ENCODE measurements around the gene PPP3R1.
A peak's percentile ranks its signal among the peaks of the same experiment; 100 is the strongest.

The PPP3R1 gene, protein sequence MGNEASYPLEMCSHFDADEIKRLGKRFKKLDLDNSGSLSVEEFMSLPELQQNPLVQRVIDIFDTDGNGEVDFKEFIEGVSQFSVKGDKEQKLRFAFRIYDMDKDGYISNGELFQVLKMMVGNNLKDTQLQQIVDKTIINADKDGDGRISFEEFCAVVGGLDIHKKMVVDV

DNA sequence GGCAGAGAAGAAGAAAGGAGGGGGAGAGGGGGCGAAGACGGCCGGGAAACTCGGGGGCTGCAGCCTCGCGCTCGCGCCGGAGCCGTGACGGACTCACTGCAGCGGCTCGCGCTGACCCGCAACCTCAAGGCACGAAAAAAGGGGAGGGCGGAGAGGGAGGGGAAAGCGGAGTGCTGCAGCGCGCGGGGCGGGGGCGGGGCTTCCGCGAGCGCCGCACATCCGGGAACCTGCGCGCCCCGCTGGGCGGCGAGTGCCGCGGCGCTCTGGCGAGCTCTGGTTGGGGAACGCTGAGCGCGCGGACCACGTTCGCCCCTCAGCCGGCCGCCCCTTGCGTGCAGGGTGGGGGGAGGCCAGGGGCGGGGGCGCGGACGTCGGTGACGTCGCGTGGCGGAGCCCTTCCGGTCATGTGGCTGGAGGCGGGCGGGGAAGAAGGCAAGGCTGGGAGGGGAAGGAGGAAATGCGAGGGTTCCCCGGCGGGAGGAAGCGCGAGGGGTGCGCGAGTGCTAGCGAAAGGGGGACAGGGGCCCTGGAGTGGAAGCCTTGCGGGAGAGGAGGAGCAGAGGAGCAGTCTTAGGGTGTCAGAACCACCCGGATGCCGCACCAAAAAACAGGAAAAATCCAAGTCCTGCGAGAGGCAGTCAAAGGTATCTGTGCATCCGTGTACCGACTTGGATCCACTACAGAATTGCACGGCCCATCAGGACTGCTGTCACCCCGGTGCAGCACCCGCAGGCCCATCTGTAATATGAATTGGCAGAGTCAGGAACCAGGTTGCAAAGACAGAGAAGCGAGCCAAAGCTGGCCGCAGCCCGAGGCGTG lies at the start of gene PPP3R1:
Gene PPP3R1, minus strand, starts transcription at position 133 of the 819 bp plus-strand sequence. CDS start 405 bp downstream, outside the sequence.
- Histone ChIP-seq H3K4me3 (ENCODE audit: low read depth, low read length) (peak within 1 kb of the TSS; percentile 92), H3K9me3 (ENCODE audit: control insufficient read depth, insufficient read depth, low read depth, low read length) (no peaks in the 10 kb centered on the region), H3K27ac (ENCODE audit: extremely low read depth, low read depth, low read length) (peak within 1 kb of the TSS; percentile 93), H3K36me3 (ENCODE audit: control insufficient read depth in 2 of 2, insufficient read depth in 1 of 2, low read length in 2 of 2) (no peaks in the 10 kb centered on the region), H3K4me1 (ENCODE audit: control insufficient read depth, insufficient read depth, low read length) (peaks cover 30% of the 10 kb centered on the region)
- ChIA-PET POLR2A (interaction anchor here (0.6 to 2.1 kb wide), 5 partner anchors 36 to 95 kb away, joined by 3 to 9 read pairs (median 3); partner anchors contain the start of gene PNO1), CTCF (interaction anchor here (0.7 to 1.3 kb wide), 3 partner anchors 23 to 375 kb away, joined by 3 to 4 read pairs (median 3); no protein-coding TSS in a partner anchor)
- TF ChIP-seq ZNF146 (tag by site-specific recombination; IDR thresholded peaks at IDR 0.05): no peak
- TF ChIP-seq, protein P1, sequence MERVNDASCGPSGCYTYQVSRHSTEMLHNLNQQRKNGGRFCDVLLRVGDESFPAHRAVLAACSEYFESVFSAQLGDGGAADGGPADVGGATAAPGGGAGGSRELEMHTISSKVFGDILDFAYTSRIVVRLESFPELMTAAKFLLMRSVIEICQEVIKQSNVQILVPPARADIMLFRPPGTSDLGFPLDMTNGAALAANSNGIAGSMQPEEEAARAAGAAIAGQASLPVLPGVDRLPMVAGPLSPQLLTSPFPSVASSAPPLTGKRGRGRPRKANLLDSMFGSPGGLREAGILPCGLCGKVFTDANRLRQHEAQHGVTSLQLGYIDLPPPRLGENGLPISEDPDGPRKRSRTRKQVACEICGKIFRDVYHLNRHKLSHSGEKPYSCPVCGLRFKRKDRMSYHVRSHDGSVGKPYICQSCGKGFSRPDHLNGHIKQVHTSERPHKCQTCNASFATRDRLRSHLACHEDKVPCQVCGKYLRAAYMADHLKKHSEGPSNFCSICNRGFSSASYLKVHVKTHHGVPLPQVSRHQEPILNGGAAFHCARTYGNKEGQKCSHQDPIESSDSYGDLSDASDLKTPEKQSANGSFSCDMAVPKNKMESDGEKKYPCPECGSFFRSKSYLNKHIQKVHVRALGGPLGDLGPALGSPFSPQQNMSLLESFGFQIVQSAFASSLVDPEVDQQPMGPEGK (tag by site-specific recombination; IDR thresholded peaks at IDR 0.05): peak; percentile 96
- peak; percentile 26; the same call in 1 of the 2 replicates for TF ChIP-seq GLIS1 (tag by site-specific recombination; IDR thresholded peaks at IDR 0.05)
- TF ChIP-seq ZNF510 (tag by site-specific recombination; IDR thresholded peaks at IDR 0.05; ENCODE audit: insufficient replicate concordance): no peak
- peak; percentile 65 for TF ChIP-seq ZNF341 (tag by site-specific recombination; IDR thresholded peaks at IDR 0.05; ENCODE audit: low read depth)
- TF ChIP-seq GLIS2 (tag by site-specific recombination; IDR thresholded peaks at IDR 0.05): peak; percentile 71
- peak; percentile 61 for TF ChIP-seq ZBTB21 (tag by site-specific recombination; IDR thresholded peaks at IDR 0.05)
- TF ChIP-seq ZNF549 (tag by site-specific recombination; IDR thresholded peaks at IDR 0.05): no peak
- peak; percentile 95 for TF ChIP-seq ZBTB20 (tag by site-specific recombination; IDR thresholded peaks at IDR 0.05)
- TF ChIP-seq, protein P2, sequence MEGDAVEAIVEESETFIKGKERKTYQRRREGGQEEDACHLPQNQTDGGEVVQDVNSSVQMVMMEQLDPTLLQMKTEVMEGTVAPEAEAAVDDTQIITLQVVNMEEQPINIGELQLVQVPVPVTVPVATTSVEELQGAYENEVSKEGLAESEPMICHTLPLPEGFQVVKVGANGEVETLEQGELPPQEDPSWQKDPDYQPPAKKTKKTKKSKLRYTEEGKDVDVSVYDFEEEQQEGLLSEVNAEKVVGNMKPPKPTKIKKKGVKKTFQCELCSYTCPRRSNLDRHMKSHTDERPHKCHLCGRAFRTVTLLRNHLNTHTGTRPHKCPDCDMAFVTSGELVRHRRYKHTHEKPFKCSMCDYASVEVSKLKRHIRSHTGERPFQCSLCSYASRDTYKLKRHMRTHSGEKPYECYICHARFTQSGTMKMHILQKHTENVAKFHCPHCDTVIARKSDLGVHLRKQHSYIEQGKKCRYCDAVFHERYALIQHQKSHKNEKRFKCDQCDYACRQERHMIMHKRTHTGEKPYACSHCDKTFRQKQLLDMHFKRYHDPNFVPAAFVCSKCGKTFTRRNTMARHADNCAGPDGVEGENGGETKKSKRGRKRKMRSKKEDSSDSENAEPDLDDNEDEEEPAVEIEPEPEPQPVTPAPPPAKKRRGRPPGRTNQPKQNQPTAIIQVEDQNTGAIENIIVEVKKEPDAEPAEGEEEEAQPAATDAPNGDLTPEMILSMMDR (tag by site-specific recombination; IDR thresholded peaks at IDR 0.05): no peak
- peak; percentile 88 for TF ChIP-seq ZNF629 (tag by site-specific recombination; IDR thresholded peaks at IDR 0.05)
- TF ChIP-seq, protein P3, sequence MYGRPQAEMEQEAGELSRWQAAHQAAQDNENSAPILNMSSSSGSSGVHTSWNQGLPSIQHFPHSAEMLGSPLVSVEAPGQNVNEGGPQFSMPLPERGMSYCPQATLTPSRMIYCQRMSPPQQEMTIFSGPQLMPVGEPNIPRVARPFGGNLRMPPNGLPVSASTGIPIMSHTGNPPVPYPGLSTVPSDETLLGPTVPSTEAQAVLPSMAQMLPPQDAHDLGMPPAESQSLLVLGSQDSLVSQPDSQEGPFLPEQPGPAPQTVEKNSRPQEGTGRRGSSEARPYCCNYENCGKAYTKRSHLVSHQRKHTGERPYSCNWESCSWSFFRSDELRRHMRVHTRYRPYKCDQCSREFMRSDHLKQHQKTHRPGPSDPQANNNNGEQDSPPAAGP (tag by site-specific recombination; IDR thresholded peaks at IDR 0.05): peak; percentile 62
- TF ChIP-seq EGR2 (tag by site-specific recombination; IDR thresholded peaks at IDR 0.05; ENCODE audit: low read depth): peak; percentile 18; the same call in 1 of the 2 replicates
- TF ChIP-seq KLF9 (tag by site-specific recombination; IDR thresholded peaks at IDR 0.05; ENCODE audit: low read depth): peak; percentile 55; the same call in 1 of the 2 replicates
- TF ChIP-seq KLF10 (tag by site-specific recombination; IDR thresholded peaks at IDR 0.05): 0 out of 2 replicates have a peak, but pooled peaks have one; percentile 38
- no peak for TF ChIP-seq ZNF843 (tag by site-specific recombination; IDR thresholded peaks at IDR 0.05)
- TF ChIP-seq ZNF391 (tag by site-specific recombination; IDR thresholded peaks at IDR 0.05; ENCODE audit: borderline replicate concordance, low read depth): peak; percentile 71; the same call in 1 of the 2 replicates
- peak; percentile 67; the same call in 1 of the 2 replicates for TF ChIP-seq ZNF501 (tag by site-specific recombination; IDR thresholded peaks at IDR 0.05)
- peak; percentile 70 for TF ChIP-seq ZNF335 (tag by site-specific recombination; conservative IDR thresholded peaks at IDR 0.05)
- 0 out of 2 replicates have a peak, but pooled peaks have one; percentile 12 for TF ChIP-seq ZNF585B (tag by site-specific recombination; IDR thresholded peaks at IDR 0.05)
- TF ChIP-seq SP3 (tag by site-specific recombination; IDR thresholded peaks at IDR 0.05): peak; percentile 88
- no peak for TF ChIP-seq ZNF416 (tag by site-specific recombination; IDR thresholded peaks at IDR 0.05)
- TF ChIP-seq ZFP69B (tag by site-specific recombination; IDR thresholded peaks at IDR 0.05): 0 out of 2 replicates have a peak, but pooled peaks have one; percentile 15
- no peak for TF ChIP-seq ZNF292 (tag by site-specific recombination; IDR thresholded peaks at IDR 0.05; ENCODE audit: borderline replicate concordance, low read depth)
- TF ChIP-seq, protein P4, sequence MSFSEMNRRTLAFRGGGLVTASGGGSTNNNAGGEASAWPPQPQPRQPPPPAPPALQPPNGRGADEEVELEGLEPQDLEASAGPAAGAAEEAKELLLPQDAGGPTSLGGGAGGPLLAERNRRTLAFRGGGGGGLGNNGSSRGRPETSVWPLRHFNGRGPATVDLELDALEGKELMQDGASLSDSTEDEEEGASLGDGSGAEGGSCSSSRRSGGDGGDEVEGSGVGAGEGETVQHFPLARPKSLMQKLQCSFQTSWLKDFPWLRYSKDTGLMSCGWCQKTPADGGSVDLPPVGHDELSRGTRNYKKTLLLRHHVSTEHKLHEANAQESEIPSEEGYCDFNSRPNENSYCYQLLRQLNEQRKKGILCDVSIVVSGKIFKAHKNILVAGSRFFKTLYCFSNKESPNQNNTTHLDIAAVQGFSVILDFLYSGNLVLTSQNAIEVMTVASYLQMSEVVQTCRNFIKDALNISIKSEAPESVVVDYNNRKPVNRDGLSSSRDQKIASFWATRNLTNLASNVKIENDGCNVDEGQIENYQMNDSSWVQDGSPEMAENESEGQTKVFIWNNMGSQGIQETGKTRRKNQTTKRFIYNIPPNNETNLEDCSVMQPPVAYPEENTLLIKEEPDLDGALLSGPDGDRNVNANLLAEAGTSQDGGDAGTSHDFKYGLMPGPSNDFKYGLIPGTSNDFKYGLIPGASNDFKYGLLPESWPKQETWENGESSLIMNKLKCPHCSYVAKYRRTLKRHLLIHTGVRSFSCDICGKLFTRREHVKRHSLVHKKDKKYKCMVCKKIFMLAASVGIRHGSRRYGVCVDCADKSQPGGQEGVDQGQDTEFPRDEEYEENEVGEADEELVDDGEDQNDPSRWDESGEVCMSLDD (tag by site-specific recombination; IDR thresholded peaks at IDR 0.05): peak; percentile 87
- no peak for TF ChIP-seq ZNF837 (tag by site-specific recombination; IDR thresholded peaks at IDR 0.05)
- 0 out of 2 replicates have a peak, but pooled peaks have one; percentile 16 for TF ChIP-seq ZFP37 (tag by site-specific recombination; IDR thresholded peaks at IDR 0.05)
- TF ChIP-seq, protein P5, sequence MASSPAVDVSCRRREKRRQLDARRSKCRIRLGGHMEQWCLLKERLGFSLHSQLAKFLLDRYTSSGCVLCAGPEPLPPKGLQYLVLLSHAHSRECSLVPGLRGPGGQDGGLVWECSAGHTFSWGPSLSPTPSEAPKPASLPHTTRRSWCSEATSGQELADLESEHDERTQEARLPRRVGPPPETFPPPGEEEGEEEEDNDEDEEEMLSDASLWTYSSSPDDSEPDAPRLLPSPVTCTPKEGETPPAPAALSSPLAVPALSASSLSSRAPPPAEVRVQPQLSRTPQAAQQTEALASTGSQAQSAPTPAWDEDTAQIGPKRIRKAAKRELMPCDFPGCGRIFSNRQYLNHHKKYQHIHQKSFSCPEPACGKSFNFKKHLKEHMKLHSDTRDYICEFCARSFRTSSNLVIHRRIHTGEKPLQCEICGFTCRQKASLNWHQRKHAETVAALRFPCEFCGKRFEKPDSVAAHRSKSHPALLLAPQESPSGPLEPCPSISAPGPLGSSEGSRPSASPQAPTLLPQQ (tag by site-specific recombination; IDR thresholded peaks at IDR 0.05): peak; percentile 21; the same call in 1 of the 2 replicates
